HepG2 (cell line): Measurements from ENCODE around the gene HSPA1B. TPM values are rescaled to one million over a fixed set of nuclear protein-coding genes. Genes with fewer than 3 reads are reported as not detected.
A peak's percentile ranks its signal among the peaks of the same experiment; 100 is the strongest.

Source experiments
- CBX2 ChIP-seq, 2 experiments: fragments of 200-600 bp in 1 of 2; sonication (generic); formaldehyde crosslinking in 1 of 2; IDR thresholded peaks; 2 replicates each; pipeline versions ENCODE4 v1.7.0 to v1.8.1; 2018 to 2022; ENCODE audit warnings: low read depth in 2 of 2, low read length in 1 of 2, mild to moderate bottlenecking in 1 of 2, missing genetic modification reagents in 1 of 2
- HNF1B ChIP-seq: sonication (generic); formaldehyde crosslinking; IDR thresholded peaks from 2 replicates; pipeline ENCODE4 v1.5.1; 2020; ENCODE audit warnings: mild to moderate bottlenecking, moderate library complexity, missing genetic modification reagents
- KDM5A ChIP-seq: fragments of 200-600 bp; sonication (generic); IDR thresholded peaks from 2 replicates; pipeline ENCODE4 v1.7.0; 2018; ENCODE audit warnings: antibody characterized with exemption, mild to moderate bottlenecking, low read length, borderline replicate concordance
- KLF12 ChIP-seq: sonication (generic); formaldehyde crosslinking; IDR thresholded peaks from 2 replicates; pipeline ENCODE4 v1.4.0; 2020; ENCODE audit warnings: missing genetic modification reagents, borderline replicate concordance
- MAFG ChIP-seq: sonication (generic); formaldehyde crosslinking; IDR thresholded peaks from 2 replicates; pipeline ENCODE4 v1.5.1; 2020; ENCODE audit warnings: mild to moderate bottlenecking, missing genetic modification reagents
- MAX ChIP-seq: IDR thresholded peaks from 2 replicates; pipeline ENCODE4 v1.6.1; 2012; ENCODE audit warnings: inconsistent platforms
- MED13 ChIP-seq: sonication (generic); formaldehyde crosslinking; IDR thresholded peaks from 2 replicates; pipeline ENCODE4 v1.5.0; 2020; ENCODE audit warnings: missing genetic modification reagents
- NCOR1 ChIP-seq: fragments of 200-600 bp; sonication (generic); IDR thresholded peaks from 2 replicates; pipeline ENCODE4 v1.7.0; 2017; ENCODE audit warnings: antibody characterized with exemption, low read length, borderline replicate concordance
- POLR2AphosphoS2 ChIP-seq: IDR thresholded peaks from 2 replicates; pipeline ENCODE4 v1.6.1; 2011; ENCODE audit warnings: low read depth, low read length, improper control_type of control experiment
- RAD21 ChIP-seq: fragments of 450-650 bp; formaldehyde crosslinking; IDR thresholded peaks from 2 replicates; pipeline ENCODE4 v1.5.0; 2020; ENCODE audit warnings: mild to moderate bottlenecking
- RFXAP ChIP-seq: sonication (generic); formaldehyde crosslinking; IDR thresholded peaks from 2 replicates; pipeline ENCODE4 v1.4.0; 2020; ENCODE audit warnings: missing genetic modification reagents, borderline replicate concordance
- STAT6 ChIP-seq: sonication (generic); formaldehyde crosslinking; IDR thresholded peaks from 2 replicates; pipeline ENCODE4 v1.4.0; 2020; ENCODE audit warnings: missing genetic modification reagents, mild to moderate bottlenecking, borderline replicate concordance
- TFAP4 ChIP-seq: sonication (generic); IDR thresholded peaks from 2 replicates; pipeline ENCODE4 v1.6.1; 2016; ENCODE audit warnings: low read depth, borderline replicate concordance
- U2AF2 ChIP-seq: fragments of 200-400 bp; formaldehyde crosslinking; IDR thresholded peaks from 2 replicates; pipeline ENCODE4 v1.6.1; 2017; ENCODE audit warnings: low read depth, mild to moderate bottlenecking, low read length
- ZBTB3 ChIP-seq: sonication (generic); formaldehyde crosslinking; IDR thresholded peaks from 2 replicates; pipeline ENCODE4 v1.4.0; 2020; ENCODE audit warnings: low read depth, mild to moderate bottlenecking, moderate library complexity, missing genetic modification reagents, borderline replicate concordance
- ZFP62 ChIP-seq: sonication (generic); formaldehyde crosslinking; IDR thresholded peaks from 2 replicates; pipeline ENCODE4 v1.4.0; 2020; ENCODE audit warnings: missing genetic modification reagents
- ZNF329 ChIP-seq: sonication (generic); formaldehyde crosslinking; IDR thresholded peaks from 2 replicates; pipeline ENCODE4 v1.9.0; 2021; ENCODE audit warnings: low read depth, mild to moderate bottlenecking, missing genetic modification reagents
- ZNF652 ChIP-seq: IDR thresholded peaks from 2 replicates; pipeline ENCODE4 v1.6.1; 2016; ENCODE audit warnings: low read depth, borderline replicate concordance
- ZNF770 ChIP-seq: sonication (generic); formaldehyde crosslinking; IDR thresholded peaks from 2 replicates; pipeline ENCODE4 v1.5.0; 2020; ENCODE audit warnings: mild to moderate bottlenecking, missing genetic modification reagents
- ZNF816 ChIP-seq: sonication (generic); formaldehyde crosslinking; IDR thresholded peaks from 2 replicates; pipeline ENCODE4 v1.8.0; 2022; ENCODE audit warnings: missing genetic modification reagents, mild to moderate bottlenecking, borderline replicate concordance
- ZNF839 ChIP-seq: sonication (generic); formaldehyde crosslinking; IDR thresholded peaks from 2 replicates; pipeline ENCODE4 v1.4.0; 2020; ENCODE audit warnings: missing genetic modification reagents, mild to moderate bottlenecking, borderline replicate concordance
- polyA plus RNA-seq, 8 experiments: library from polyadenylated mRNA; depleted of rRNA in 3 of 8; stranded (reverse) in 7 of 8; unstranded in 1 of 8; fragments of >200 nt; fragmentation: Illumina TruSeq in 4 of 8; extraction: Trizol in 4 of 8; gene quantifications; 2 replicates each; pipeline versions ENCODE4 v1.2.1 to v1.2.3, GENCODE V29; 2011 to 2016; ENCODE audit warnings: low read depth in 4 of 8, missing spikeins in 1 of 8, mixed read lengths in 1 of 8; ENCODE audit not compliant: insufficient read depth in 1 of 8
- total RNA-seq, 5 experiments: library from RNA; depleted of rRNA; stranded (reverse); fragments of >200 nt; fragmentation: Illumina TruSeq; extraction: Trizol; gene quantifications; 2 replicates each; pipeline ENCODE4 v1.2.3, GENCODE V29; 2016; ENCODE audit warnings: low read depth in 1 of 5

HSPA1B gene
- total and polyA plus RNA-seq, 2 of the 13 experiments (the other 11 are each of a cell fraction or from before 2014, with no cell fraction given) = 26.0 to 186 TPM

GRCh38 chr6:31865205-31866118 is 37.9 kb downstream of the HSPA1B start (continued):
- TF ChIP-seq MED13 (CRISPR knock-in tag) (peak; percentile 96; the same call in 1 of the 2 replicates), RFXAP (CRISPR knock-in tag) (peak; percentile 89; the same call in 1 of the 2 replicates), MAFG (CRISPR knock-in tag) (no peak), ZNF839 (no peak), POLR2AphosphoS2 (no peak), KLF12 (CRISPR knock-in tag) (peak; percentile 91; the same call in 1 of the 2 replicates), U2AF2 (no peak), ZNF816 (CRISPR knock-in tag) (no peak), ZNF329 (no peak), RAD21 (CRISPR knock-in tag) (peak; percentile 45; the same call in 1 of the 2 replicates), ZFP62 (CRISPR knock-in tag) (no peak), KDM5A (no peak), ZNF652 (no peak), ZBTB3 (CRISPR knock-in tag) (no peak), ZNF770 (CRISPR knock-in tag) (peak; percentile 24; the same call in 1 of the 2 replicates), STAT6 (no peak), CBX2 (IDR thresholded peaks at IDR 0.05; ENCODE audit: low read depth, low read length) (no peak), CBX2 (CRISPR knock-in tag; IDR thresholded peaks at IDR 0.05; ENCODE audit: low read depth) (no peak), HNF1B (CRISPR knock-in tag) (0 out of 2 replicates have a peak, but pooled peaks have one; percentile 31), MAX (peak; percentile 89), TFAP4 (peak; percentile 67; the same call in 1 of the 2 replicates), NCOR1 (peak; percentile 91)
